GM21423 (cell line): Measurements from ENCODE around the gene RGS17.
"Not testable (repeated sequence)": the region's sequence is repeated elsewhere in the genome, so short reads cannot be mapped to it uniquely, and the experiment has no call there.

Experiments
- ATAC-seq: cut with Tn5 transposase; IDR thresholded peaks from one replicate; pipeline ENCODE4 v1.9.1; 2021; ENCODE audit warnings: mild to moderate bottlenecking, moderate library complexity; ENCODE audit not compliant: unreplicated experiment

The RGS17 gene, protein sequence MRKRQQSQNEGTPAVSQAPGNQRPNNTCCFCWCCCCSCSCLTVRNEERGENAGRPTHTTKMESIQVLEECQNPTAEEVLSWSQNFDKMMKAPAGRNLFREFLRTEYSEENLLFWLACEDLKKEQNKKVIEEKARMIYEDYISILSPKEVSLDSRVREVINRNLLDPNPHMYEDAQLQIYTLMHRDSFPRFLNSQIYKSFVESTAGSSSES

DNA sequence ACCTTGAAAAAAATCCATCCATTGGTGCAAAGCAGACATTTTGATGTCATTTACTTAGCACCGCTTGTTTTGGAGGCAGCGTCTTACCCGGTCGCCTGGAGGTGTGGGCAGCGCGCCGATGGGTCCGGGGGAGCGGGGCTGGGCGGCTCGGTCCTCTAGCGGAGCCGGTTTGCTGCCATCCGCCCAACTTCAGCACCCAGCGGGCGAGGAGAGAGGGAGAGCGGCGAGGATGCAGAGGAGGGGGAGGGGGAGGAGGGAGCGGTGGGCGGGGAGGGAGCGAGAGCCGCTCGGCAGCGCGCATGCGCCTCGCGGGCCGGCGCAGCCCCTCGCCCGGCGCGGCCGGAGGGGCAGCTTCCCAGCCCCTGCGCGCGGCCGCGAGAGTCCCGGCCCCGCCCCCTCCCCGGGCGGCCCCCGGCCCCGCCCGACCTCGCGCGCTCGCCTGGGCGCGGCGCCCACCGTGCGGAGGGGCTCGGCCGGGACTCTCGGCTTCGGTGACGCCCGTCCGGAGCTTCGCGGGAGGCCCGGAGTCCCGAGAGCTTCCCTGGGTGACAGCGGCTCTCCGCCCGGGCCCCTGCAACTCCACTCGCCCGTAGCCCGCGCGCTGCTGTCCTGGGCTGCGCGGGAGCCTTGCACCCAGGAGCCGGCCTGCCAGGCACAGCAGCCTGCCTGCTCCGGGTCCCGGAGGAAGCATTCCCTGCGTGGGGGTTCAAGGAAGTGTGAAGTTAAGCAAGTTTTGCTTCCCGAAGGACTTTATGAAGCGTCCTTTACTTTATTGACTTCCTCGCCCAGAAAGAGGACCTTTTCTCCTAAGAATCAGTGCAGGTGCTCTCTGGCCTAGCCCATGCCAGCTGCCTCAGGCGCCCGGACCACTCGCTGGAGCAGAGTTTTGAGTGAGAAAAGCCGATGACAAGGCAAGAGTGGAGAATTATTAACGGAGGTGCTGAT lies at the start of gene RGS17:
RGS17 (minus strand) TSS at position 246 of the 945 bp plus-strand sequence. CDS start 87,264 bp downstream, outside the sequence.
- peak; percentile 61 for ATAC-seq

DNA sequence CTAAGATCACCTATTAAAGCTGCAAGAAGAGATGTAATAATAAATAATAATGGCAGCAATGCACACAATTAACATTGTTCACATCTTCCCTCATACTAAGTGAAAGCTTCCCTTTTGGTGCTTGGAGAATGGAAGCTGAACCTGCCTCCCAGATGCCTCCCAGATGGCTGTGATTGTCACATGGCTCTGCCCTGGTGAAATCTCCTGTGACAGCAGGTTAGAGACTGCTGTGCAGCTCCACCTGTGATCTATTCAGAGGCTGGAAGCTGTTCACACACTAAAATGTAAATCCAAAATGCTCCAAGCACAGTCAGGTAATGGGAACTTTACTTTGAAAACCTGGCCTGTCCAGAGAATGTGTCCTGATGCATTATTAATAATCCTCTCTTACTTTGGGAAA lies 41.7 kb upstream of the RGS17 start:
- no peak for ATAC-seq

DNA sequence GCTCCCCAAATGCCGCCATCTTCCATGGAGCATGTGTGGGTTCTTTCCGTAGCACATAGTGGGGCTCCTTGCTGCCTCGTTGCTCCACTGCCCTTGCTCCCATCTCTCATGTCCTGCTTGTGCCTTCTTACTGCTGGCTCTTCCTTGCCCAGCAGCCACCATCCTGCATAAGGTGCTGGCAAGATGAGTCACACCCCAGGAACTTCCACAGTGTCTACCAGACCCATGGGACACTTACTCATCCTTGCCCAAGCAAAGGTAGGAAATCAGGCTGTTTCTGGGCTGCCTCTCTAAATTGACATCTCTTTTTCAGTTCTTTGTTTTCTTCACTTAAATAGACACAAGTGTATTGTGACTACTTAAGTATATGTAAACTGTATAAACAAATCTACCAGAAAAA lies 39.4 kb upstream of the RGS17 start:
- ATAC-seq: no peak

DNA sequence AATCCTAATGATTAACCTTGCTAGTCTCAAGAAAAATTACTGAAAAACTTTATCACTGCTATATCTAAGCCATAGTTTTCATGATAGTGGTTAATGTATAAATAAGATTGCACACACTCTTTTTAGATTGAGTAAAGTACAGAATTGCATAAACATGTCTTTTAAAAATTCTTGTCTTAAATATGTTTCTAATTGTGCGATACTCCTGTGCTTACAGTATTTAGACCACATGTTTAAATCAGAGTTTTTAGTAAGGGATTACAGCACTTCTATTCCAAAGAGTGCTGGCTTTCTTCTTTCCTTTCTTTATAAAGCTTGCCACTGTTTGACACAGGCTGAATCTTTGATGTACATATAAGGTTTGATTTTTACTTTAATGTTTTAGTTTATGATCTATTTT lies 36.8 kb upstream of the RGS17 start:
- ATAC-seq: no peak

DNA sequence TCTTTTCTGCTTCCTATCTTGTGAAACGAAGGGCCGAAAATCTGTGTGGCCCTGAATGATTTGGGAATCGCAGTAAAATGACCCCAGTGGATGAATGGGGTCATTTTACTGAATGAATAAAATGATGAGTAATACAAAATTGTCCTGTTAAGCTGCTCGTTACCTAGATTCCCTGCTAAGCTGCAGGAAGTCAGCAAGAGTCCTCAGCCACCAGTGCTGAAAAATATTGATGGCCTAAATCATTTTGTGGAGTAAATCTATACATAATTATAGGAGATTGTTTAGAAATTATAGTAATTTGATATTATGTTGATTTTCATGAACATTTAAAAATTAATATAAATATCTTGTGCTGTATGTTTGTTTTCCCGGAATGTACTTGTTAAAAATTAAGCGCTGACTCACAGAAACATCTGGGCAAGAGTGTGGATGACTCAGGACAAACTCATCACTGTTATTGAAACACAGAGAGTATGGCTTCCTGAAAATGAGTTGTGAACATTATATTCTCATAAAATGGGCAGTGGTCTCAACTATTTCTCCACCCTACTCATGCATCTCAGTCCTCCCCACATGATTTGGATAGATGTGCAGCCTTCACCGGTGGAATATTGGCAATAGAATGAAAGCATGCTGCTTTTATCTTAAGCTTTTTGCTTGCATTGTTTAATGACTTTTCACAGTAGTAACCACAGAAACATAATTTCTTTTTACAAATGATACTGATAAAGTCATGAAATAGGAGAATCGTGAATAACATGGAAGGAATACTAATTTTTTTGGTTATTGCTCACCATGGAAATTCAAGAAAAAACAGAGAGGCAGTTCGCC lies 36.2 kb upstream of the RGS17 start:
- no peak for ATAC-seq

DNA sequence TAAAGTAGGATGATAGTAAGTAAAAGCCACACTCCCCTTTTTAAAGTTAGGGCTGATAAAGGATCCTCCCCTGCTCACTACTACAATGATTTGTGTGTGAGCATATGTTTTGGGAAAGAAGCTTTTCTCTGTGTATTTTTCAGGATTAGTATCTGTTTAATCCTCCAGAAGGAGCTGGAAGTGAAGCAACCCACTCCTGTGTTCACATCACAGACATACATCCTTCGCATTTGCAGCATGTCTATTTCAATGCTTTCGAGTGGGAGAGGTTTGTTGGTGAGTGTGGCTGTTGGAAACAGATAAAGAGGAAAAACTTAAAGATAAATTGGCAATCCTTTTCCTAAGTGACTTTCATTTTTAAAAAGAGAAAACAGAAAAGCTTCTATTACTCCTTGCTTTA lies 31.6 kb upstream of the RGS17 start:
- no peak for ATAC-seq

DNA sequence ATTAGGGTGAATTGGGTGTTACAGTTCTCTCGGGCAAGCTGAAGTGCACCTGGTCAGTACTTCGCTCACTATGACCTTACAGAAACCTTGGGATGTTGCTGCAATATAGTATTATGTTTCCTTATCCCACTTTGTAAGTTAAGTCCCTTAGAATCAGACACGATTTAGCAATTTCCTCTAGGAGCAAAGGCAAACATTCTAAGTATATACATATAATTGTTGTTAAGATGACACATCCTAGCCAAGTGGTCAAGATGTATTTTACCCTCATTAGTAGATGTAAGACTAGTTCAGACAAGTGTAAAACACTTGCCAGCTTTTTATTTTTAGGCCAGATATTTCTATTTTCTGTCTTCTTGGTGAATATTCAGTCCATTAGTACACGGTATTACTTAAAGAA lies 31.1 kb upstream of the RGS17 start:
- ATAC-seq: no peak

DNA sequence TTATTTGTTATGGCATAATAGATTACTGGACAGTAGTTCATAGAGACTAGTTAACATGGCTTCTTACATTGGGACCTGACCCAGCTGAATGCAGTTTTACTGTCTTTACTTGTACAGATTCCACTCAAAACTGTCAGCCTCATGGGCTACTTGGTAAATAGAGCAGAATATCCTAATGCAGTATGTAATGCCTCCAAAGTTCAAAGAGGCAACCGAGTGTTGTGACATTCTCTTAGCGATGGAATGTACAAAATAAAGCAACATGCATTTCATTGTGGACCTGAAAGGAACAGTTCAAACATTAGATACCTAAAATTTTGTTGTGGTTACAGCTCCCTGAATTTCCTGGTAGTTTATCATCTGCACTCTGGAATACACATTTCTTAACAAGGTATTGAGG lies 29.1 kb upstream of the RGS17 start:
- ATAC-seq: no peak

DNA sequence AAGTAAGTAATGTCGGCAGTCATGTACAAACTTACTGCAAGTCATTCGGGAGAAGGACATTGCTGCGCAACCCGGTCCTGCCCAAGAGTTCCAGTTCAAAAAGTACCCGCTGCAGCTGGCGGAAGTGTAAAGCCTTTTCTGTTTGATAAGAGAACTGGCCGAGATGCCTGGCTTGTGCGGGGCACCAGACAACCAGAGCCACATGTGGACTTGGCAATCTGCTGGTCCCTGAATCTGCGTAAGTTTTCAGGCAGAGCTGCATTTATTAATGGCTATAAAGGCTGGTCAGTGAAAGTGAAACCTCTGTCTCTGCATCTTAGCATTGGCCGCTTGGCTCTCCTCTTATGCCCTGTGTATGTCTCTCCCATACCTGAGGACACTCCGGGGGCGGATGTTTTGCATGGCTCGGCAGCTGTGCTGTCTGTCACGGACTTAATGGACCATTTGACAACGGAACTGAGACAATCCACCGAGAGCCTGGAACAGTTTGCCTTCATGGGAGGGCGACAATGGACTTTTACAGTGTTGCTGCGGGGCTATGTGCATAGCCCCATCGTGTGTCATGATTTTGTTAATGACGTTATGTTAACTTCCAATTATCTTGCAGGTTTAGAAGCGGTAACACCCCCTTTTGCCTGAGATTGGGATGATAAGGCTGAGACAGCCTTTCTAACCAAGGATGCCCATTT lies 19.8 kb upstream of the RGS17 start:
- ATAC-seq: no peak

DNA sequence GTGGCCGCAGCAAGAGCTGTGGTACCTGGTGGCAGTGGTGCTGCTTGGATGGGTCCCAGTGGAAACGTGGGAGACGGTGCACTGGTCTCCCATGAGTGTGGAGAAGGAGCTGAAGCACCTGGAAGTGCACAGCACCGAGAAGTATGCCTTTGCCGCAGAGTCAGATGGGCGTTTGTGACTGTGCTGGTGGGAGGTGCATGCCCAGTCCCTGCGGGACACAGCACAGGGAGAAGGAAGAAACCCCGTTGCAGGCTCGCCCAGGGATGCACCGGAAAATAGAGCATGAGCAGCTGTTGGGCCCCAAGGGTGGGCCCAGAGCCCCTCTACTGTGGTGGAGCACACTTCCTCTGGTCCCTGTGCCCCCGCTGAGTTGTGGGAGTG lies 19.3 kb upstream of the RGS17 start:
- no peak for ATAC-seq

DNA sequence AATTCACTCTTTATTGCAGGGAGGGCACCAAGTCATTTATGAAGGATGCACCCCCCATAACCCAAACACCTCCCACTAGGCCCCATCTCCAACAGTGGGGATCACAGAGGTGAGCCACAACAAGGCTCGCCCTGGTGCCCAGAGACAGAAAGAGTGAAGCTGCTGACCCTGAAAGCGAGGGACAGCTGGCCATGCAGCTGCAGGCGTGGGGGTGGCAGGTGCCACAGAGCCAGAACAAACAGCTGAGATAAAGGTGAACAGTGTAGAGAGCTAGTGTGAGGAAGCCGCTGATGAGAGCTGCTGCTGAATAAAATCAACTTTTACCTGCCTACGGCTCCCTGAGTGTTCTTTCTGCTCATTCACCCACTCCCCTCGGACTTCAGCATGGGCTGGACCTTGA lies 18.8 kb upstream of the RGS17 start:
- no peak for ATAC-seq

DNA sequence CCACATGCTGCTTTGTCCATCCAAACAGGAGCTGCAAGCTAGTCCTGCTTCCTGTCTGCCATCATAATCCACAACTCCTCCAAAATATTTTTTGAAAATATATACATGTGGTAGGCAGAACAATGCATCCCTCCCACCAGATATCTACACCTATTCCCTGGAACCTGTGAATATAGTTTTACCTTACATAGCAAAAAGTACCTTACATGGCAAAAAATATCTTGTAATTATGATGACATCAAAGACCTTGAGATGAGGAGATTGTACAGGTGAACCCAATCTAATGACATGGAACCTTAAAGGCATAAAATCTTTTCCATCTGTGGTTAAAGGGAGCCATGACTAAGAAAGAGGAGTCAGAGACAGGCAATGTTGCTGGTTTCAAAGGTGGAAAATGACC lies 15.3 kb upstream of the RGS17 start:
- no peak for ATAC-seq

DNA sequence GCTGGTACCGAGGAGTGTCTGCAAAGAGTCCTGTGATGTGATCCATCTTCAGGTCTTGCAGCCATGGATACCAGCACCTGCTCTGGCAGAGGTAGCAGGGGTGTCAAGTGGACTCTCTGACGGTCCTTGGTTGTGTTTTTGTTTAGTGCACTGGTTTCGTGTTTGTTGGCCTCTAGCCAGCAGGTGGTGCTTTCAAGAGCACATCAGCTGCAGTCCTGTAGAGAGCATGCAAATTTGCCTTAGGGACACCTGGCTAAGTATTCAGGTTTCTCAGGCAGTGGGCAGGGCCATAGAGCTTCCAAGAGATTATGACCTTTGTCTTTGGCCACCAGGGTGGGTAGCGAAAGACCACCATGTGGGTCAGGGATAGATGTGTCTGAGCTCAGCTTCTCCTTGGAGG lies 14.5 kb upstream of the RGS17 start:
- no peak for ATAC-seq

DNA sequence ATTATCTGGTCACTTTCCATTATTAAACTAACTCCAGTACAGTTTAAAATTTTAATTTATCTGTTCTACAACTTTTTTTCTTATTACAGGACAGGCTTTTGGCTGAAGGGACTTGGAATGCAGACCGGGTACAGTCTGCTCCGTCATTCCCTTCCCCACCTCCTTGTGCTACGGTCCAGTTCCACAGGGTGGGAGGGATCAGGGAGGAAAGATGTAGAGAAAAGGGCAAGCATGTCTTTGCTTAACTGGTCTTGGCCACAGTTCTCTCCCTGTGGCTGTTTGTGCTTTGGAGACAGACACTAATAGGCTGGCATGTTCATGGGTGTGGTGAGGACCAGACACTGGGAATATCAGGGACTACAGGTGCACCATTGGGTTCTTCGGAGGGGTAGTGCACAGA lies 12.1 kb upstream of the RGS17 start:
- ATAC-seq: no peak

DNA sequence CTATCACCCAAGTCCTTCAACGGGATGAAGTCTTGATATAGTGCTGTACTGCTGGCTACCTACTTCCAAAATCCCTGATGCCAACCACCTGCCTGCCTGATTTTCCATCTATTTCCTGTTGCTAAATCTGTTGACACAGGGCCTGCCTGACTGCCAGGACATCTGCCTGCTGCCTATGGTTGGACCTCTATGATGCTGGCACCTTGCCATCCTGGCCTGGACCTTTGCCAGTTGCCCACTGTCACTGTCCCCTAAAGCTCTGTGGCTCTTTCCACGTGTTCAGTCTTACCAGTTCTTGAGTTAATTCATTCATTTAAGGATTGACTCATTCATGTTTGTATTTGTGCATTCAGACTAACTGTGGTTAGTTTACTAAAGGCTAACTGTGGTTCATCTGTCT lies 9.2 kb upstream of the RGS17 start:
- no peak for ATAC-seq

DNA sequence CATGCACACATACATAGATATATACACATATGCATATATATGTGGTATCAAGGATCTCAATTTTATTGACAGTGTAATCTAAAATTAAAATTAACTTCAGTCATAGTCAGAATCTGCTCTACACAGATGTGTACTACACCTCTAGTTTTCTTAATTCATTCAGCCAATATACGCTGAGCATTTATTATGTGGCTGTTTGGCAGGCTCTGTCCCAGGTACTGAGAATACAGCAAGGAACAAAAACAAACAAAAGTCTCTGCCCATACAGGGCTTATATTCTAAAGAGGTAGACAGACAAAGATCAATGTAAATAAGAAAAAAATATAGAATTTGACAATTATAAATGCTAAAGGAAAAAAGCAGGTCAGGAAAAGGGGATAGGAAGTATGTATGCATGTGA lies 7.8 kb upstream of the RGS17 start:
- no peak for ATAC-seq

DNA sequence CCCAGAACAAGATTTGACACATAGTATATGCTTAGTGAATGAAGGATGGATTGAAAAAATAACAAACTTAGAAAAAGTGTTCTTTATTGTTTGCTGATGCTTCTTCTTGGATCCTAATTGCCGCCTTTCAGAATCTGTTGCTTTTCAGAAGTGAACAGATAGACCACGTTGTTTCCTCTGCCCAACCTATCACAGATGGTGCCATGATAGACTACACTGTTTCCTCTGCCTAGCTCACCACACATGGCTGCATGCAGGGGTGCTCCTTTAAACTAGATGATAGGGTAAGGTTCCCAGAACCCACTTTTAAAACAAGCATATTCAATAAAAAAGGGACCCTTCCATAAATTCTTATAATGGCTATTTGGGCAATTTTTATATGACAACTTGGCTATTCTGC lies 4.6 kb upstream of the RGS17 start:
- no peak for ATAC-seq

DNA sequence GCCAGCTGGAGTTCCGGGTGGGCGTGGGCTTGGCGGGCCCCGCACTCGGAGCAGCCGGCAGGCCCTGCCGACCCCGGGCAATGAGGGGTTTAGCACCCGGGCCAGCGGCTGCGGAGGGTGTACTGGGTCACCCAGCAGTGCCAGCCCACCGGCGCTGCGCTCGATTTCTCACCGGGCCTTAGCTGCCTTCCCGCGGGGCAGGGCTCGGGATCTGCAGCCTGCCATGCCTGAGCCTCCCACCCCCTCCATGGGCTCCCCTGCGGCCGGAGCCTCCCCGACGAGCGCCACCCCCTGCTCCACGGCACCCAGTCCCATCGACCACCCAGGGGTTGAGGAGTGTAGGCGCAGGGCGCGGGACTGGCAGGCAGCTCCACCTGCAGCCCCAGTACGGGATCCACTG lies 2.6 kb upstream of the RGS17 start:
- ATAC-seq: not testable (repeated sequence)

DNA sequence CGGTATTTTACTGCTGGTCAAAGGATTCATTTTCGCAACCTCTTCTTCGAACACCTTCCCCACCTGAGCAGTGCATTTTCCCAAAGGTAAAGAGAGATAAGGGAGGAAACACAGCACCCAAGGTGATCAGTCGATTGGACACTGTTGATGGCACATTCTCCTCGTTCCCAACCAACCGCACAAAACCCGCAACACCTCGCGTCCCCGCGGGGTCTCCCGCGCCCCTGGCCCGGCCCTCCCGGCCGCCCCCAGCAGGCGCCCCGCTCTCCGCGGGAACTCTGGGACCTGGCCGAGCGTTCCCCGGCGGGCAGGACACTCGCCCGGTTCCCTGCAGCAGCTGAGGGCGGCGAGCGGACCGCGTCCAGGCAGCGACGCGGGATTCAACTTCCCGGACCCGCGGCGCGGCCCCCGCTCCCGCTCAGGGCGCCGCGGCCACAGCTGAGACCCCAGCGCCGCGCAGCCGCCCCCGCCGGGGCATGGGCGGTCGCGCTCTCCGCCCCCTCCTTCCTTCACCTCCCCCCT lies 506 bp downstream of the RGS17 start:
- ATAC-seq: peak; percentile 20

DNA sequence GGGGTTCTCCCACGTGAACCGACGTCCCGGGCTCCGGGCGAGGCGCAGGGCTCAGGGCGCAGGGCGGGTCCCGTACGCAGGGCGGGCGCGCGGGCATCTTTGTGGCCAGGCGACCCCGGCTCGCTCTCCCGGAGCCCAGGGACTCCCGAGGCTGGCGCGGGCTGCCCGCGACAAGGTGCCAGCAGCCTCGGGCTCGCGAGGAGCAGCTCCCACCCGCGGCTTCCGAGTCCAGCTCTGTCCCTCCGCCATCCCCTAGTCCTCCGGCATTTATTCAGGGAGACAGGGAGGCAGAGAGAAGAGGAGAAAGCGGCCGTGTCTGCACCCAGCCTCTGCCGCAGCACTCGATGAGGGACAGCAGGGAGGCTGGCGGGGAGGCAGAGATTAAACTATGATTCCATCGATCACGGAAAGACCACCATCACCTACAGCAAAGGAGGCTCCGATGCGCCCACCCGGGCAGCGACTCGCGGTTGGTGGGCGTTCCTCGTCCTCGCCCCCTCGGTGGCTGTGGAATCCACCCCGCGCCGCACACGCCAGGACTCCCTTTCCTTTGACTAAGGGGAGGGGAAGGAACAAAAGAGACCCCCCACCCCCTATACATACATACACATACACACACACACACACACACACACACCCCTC lies 1.1 kb downstream of the RGS17 start:
- no peak for ATAC-seq
